NCI-H748 treated with DMSO at 0.1 percent for 48 hours (cell line): ENCODE results near the gene SORD.
"Not testable (repeated sequence)": the region's sequence is repeated elsewhere in the genome, so short reads cannot be mapped to it uniquely, and the experiment has no call there.

Source experiments
- DNase-seq: peaks from one replicate; lab custom pipeline; 2025; lab: John Stamatoyannopoulos, UW

Gene SORD

DNA sequence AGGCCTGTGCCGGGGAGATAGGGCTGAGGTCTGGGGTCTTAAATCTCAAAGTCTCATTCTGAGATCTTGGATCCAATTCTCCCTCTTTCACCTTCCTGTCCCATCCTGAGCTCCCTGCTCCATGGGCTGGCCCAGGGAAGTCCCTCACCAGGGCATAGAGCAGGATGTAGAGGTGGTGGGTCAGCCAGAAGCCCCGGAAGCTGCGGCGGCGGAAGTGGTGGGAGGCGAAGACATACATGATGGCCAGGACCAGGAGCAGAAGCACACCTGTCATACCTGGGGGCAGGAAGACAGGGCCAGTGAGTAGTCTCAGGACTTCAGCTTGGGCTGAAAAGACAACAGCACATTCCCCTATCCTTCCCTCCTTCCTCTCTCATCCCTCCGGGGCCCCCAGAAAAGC lies 74.5 kb downstream of the SORD start:
- no peak for DNase-seq

DNA sequence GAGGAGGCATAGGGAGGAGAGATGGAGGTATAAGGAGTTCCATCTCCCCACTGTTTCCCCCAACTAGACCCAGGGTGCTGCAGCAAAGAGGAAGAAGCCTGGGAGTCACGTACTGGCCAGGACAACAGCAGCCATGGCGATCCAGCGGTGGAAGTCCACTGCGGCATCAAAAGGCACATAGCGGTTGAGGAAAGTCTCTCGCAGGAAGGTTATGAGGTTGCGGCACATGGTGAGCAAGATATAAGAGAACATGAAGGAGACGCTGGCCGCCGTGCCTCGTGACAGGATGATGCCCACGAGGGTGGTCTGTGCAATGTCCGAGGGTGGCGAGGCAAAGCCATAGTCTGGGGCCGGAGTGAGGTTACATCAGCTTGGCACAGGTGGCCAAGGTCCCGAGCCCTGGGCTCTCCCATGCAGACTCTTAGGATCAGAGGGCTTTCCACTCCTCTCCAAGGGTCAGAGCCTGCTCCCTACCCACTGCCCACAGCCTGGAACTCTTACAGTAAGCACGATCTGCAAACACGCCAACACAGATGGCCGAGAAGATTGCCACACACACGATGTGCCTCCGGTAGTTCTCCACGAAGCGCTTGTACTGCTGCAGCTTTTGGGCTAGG lies 76.7 kb downstream of the SORD start:
- DNase-seq, result no peak

DNA sequence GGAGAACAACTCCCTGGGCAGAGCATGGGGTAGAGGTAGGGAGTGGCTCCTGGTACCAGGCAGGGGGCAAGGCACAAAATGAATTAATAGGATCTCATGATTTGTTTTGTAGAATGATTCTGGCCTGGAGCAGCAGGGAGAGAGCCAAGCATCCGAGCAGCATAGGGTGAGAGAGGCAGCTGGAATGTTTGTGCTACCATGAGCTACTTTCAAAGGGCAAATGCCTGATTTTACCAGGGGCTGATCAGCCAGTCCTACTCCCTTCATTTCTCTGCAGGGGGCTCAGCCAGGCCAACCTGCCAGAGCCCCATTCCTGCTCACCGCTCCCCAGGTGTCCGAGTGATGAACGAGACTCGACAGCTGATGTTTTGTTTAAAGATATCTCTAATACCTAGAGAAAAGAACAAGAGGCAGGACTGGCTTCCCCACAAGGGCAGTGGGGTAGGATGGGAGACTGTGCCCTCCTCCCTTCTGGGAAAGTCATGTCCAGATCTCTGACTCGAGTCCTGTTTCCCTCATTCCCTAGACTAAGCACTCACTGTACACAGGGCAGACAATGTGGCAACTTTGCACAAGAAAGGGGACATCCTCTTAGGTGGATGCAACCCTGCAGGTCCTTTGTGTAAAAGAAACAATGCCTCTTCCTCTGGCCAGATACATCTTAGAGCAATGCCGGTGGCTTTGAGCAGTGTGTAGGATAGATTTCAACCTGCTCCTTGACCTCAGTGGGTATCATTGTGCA lies 78.1 kb downstream of the SORD start:
- DNase-seq, result no peak

DNA sequence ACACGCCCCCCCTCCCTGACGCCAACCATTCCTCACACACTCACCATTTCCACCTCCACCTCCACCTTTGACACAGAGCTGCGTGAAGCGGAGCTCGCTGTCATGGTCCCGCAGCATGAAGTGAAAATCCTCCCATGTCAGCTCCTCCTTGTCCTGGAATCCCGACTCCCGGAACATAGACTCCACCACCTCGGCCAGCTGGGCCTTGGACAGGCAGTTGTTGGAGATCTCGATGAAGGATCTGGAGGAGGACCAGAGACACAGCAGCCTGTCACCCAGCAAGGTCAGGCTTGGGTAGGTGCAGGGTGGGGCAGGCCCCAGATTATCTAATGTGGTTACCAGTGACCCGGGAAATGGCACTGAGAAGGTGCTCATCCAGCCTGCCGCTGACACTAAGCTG lies 78.8 kb downstream of the SORD start:
- no peak for DNase-seq

DNA sequence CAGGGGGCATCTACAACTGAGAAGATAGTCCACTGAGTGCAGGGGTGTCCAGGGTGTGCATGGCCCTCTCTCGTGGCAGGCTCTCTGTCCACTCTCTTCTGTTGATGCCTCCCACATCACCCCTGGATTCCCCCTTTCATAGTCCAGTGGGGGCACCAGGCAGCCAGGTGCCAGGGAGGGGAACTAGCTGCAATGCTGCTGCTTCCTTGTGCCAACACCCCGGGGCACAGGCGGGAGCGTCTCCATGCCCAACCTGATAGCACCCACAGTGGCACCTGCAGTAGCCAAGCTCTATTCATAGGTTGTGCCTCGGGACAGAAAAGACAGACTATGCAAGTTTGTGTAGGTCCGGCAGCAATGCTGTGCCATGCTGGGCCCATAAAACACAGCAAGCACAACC lies 79.2 kb downstream of the SORD start:
- no peak for DNase-seq

DNA sequence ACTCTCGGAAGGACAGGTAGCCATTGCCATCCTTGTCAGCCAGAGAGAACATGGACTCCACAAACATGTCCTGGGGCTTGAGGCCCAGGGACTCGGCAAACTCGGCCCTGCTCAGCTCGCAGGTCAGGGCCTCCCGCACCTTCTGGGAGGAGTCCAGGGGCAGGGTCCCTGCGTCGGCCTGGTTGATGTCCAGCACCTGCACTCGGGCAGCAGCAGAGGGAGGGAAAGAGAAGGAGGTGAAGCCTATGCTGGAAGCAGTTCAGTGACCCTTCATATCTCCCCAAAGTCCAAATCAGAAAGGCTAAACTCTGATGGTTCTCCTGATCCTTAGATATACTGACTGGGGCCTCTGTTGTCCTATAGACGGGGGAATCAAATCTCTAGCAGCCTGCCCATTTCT lies 81.2 kb downstream of the SORD start:
- DNase-seq, result not testable (repeated sequence)

DNA sequence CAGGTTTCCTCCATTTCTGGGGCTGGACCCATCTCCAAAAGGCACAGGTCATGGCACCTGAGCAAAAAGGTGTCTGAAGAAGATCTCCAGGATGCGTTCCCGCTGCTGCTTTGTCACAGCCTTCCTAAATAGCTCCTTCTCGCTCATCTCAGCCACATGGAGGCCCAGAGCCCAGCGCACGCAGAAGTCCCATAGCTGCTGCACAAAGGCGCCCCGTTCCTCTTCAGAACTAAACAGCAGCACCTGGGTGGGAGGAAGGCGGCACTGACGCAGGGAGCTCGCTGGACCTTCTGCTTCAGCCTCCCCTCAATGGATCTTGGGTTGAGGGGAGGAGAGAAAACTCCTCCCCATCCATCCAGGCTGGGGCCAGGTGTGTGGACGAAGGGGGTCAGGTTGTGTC lies 82.6 kb downstream of the SORD start:
- DNase-seq, result no peak

DNA sequence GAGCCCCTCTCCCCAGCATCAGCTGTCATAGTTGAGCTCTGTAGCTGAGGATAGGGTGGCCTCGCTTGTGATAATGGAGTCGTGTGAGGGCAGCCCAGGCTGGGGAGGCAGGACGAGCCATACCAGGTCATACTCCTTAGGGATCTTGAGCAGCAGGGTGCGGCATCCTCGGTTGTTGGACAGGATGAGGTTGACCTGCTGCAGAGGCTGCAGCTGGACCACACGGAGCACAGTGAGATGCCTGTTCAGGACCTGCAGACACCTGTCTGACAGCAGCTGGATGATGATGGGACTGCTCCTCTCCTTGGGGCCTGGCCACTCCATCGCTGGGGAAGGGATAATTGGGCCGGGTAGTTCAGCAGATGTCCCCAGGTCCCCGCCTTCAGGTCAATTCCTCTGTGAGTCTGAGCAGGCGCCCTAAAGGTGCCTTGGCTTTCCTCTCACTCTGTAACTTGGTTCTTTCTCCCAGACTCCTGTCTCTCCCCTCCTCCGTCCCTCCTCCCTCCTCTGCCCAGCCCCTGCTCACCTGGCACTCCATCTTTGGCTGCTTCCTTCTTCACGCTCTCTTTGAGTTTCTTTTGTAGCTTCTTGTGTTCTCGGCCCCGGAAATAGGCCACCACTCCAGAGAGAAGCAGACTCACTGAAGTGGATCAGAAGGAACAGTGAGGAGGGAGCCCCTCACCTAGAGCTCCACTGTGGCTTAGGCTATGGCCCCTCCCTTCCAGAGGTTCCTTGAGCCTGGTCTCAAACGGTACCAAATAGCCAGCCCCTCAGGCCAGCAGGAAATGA lies 83.2 kb downstream of the SORD start:
- DNase-seq, result no peak

DNA sequence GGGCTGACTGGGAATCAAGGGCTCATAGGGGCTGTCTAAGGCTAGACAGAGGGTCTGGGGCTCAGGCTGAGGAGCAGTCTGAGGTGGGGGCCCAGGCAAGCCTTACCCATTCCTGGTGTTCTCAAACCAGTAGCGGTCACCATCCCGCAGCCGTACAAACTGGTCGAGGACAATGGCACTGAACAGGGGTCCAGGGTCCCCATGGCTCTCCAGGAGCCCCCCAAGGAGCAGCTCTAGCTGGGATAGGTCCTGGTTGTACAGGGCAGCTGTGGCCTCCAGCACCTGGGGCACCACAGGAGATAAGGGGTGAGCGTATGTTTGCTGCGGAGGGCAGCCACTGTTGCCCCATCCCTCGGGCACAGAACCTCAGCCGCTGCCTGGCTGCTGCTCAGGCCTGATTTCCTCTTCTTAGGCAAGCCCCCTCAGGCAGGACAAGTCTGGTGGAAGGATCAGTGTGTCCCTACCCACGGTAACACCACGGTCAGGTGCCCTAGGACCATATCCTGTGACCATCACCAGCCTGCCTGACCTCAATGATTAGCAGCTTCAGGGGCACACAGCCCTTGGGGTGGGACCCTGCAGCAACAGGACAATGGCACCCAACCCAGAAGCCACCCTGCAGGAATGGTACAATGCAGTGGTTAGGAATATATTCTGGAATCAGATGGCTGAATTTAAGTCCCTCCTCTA lies 85.1 kb downstream of the SORD start:
- DNase-seq, result no peak

DNA sequence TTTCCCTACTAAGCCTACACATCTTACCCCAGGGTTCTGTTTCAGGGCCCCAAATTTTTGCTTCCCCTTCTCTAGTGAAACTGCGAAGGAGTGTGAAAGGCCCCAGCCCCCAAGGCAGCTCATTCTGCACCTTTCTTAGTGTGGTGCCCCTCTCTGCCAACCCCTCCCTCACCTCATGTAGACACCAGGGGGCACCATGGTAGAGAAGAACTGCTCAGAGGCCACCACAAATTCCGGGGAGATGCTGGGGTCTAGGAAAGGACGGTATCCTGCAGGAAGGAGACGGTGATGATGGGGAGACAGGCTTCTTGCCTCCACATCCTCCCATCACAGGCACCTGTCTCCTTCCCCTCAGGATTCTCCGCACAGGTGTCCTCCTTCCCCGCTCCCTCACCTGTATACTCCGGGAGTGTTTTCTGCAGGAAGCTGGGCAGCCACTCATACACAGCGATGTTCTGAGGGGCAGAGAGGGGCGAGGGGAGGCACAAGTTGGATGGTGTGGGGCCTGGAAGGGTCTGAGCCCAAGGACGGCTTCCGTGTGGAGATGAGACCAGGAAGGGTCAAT lies 87.3 kb downstream of the SORD start:
- no peak for DNase-seq

DNA sequence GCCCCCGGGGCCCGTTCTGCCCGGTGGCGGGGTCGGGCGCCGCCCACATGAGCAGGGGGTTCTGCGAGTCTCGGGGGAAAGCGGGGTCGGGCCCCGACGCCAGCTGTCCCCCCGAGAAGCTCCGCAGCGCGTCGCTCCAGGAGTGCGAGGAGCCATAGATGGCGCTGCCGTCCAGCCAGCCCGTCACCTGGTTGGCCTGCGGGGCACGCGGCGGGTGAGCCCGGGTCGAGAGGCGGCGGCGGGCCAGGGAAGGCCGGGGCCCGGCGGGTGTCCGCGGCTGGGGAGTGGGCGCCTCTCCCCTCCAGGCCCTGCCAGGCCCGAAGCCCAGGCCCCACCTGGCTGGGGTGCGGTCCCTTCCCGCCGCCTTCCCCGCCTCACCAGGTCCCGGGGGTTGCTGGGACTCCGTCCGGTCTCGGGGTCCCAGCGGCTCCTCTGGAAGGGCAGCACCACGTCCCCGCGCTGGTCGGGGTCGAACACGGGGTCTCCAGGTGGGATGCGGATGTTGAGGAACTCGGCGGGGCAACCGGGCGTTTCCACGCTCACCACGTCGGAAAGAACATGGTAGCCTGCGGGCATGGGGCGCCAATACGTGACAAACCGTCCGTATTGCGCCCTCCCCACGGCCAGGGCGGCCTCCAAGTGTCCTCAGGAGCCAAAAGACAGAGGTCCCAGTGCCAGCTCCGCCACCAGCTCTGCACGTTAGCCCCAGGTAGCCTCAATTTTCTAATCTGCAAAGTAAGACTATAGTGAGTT lies 88.6 kb downstream of the SORD start:
- DNase-seq, result no peak

DNA sequence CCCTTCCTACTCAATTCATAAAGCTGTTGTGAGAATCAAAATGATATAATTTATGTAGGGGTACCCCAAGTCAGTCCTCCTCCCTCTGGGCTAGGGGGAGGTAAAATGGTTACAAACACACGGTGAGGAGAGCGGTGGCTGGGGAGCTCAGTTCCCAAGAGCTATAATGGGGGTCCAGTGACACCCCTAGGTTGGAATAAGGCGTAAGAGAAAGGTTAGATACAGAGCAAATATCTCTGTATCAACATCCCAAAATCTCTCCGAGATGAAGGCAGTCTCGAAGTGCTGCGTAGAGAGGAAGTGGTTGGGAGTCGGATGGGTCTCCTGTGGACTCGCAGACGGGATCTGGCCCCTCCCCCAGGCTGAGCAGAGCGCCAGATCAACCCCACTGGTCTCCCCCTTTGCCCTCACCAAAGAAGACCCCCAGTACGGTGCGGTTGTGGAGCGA lies 89.2 kb downstream of the SORD start:
- DNase-seq, result no peak

DNA sequence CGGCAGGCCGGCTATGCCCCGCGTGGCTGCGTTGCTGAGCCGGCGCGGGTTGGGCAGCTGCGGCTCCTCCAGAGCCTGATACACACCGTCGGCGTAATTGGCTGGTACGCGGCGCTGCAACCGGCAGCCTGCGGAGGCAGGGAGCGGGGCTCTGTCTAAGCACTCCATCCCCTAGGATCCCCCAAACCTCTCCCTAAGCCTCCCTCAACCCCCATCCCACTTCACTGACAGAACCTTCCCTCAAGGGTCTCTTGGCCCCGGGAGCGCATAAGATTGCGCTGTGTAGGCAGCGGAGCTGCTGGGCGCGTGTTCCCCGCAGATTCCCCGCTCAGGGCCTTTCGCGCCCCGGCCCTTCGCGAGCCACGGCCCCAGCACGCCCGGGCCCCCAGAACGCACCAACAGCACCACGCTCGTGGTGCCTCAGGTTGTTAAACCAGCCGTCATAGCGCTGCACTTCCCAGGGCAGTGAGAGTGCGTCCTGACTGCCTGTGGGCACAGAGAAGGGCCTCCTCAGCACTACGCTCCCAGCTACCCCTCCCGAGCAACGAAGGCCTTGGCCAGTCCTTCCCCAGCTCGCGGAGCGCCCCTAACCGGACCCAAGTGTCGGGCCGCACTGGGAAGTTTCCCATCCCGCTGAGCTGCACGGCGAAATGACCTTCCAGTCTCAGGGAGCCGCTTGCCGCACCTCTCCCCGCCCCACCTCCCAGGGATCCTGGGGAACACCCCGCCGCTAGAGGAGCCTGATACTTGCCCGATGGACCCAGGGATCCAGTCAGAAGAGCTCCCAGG lies 89.8 kb downstream of the SORD start:
- DNase-seq, result no peak

DNA sequence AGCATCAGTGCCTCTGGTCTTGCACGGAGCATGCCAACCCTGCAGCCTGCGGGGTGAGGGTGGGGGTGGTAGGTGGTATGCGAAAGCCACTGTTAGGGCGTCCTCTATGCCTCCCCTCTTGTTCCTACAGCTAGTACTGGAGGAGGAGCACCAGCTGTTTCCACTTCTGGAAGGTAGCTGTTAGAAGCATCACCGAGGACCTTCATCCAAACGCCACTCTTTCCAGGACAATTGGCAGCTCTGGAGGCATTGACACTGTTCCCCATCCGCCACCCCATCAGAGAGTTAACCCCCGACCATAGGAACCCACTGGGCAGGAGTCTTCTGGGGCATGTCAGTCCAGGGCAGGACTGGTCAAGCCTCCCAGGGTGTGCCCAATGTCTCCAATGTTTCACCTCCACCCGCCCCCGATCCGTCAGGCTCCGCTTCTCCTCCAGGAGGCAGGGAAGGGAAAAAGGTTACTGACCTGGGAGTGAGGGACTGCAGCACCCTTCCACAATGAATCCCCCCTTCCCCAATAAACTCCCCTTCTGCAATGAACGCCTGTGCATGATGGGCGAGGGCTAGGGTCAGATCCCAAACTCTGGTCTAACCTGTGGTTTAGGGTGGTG lies 90.5 kb downstream of the SORD start:
- DNase-seq, result no peak

DNA sequence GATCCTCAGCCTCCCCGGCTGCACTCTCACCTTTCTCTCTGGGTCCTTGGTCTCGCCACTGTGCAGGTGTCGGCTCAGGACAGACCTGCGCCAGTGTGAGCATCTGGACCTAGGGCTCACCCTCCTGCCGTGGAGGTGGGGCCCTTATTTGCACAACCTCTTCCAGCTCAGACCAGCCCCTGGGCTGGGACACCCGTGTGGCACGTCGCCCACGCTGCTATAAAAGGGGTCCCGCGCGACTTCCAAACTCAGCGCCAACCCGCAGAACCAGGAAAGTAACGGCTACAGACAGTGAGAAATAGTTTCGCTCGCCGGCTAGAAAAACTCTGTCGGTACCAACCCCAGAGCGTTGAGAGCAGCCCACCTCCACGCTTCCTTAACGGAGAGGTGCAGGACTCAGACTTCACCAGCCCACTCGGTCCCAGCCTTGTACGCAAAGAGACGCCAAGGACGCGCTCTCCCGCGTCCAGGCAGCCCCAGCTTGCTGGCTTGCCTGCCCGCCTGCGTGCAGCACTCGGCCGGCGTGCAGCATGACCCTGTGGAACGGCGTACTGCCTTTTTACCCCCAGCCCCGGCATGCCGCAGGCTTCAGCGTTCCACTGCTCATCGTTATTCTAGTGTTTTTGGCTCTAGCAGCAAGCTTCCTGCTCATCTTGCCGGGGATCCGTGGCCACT lies 91.2 kb downstream of the SORD start, which contains the start of the genes DUOX2 and DUOXA2:
TSS of gene DUOX2 (minus strand) at position 97 of the 675 bp plus-strand sequence. CDS start 761 bp downstream, outside the sequence.
TSS of gene DUOXA2 (plus strand) at position 251 of the 675 bp plus-strand sequence. CDS start at position 531, 280 bp downstream.
- no peak for DNase-seq

DNA sequence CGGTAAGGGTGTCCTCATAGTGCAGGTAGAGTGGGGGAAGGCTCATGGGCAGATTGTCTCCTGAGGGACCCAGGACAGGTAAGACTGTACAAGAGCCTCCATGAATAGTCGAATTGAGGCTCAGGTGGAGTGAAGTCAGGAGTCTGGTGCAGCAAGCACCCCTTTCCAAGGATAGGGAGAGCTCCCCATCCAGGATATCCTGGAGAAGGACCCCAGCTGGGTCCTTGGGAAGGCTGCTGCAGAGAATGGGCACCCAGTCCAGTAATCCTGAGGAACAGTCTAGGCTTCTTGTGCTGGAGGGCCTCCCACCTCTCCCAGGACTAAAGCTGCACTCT lies 91.7 kb downstream of the SORD start:
- no peak for DNase-seq

DNA sequence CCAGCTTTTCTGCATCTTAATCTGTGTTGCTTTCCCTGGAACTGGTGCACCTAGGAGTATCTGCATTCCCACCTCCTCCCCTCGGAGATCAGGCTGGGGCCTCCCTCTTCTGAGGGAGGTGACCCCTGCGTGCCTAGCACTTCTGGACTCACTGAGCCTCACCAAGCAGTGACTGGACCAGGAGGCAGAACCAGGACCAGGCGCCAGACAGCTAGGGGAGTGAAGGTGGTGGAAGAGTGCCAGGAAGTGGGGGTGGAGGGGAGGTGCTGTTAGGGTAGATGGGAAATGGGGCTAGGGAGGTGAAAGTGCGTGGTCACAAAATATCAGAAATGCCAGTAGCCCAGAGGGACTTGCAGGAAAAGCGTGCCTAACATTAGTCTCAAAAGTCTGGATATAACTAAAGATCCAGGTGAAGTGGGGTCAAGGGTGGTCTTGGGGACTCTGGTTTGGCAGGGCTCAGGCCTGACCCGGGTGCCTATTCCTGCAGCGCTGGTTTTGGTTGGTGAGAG lies 92.4 kb downstream of the SORD start:
- no peak for DNase-seq

DNA sequence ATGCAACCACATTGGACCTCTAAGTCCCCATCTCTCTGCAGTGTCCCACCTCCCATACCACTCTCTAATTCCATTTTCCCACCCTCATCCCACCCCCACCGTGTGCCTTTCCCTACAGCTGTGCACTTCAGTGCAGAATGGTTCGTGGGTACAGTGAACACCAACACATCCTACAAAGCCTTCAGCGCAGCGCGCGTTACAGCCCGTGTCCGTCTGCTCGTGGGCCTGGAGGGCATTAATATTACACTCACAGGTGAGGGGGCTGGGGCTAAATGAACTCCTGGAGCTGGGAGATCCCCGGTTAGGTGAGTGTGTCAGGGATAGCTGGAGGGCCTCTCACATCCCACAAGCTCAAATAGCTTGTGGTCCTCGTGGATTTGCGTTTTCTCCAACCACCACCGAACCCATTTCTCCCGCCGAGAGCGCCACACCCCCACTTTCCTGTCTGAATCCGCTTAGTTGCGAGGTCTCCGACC lies 93.0 kb downstream of the SORD start:
- DNase-seq, result no peak
